H9 (cell line): Measurements from ENCODE around the gene HHIP. TPM values are rescaled to one million over a fixed set of nuclear protein-coding genes. Genes with fewer than 3 reads are reported as not detected.

Source experiments
- DNase-seq: peaks from one replicate; pipeline ENCODE4 v3.0.0-alpha.2; 2017
- H2AFZ ChIP-seq: one replicate; pipeline ENCODE4 v1.6.1; 2013; ENCODE audit warnings: mild to moderate bottlenecking, low read length, control low read depth, moderate library complexity
- H2AK5ac ChIP-seq: 2 replicates; pipeline ENCODE4 v1.6.1; 2013; ENCODE audit warnings: low read length, control low read depth, mixed read lengths; ENCODE audit not compliant: insufficient read length
- H2BK120ac ChIP-seq: one replicate; pipeline ENCODE4 v1.6.1; 2013; ENCODE audit warnings: low read depth, mild to moderate bottlenecking, low read length, control low read depth, inconsistent platforms; ENCODE audit not compliant: poor library complexity, severe bottlenecking
- H2BK12ac ChIP-seq: 2 replicates; pipeline ENCODE4 v1.6.1; 2013; ENCODE audit warnings: low read length, control low read depth, mixed read lengths, low read depth; ENCODE audit not compliant: insufficient read length
- H2BK15ac ChIP-seq: 2 replicates; pipeline ENCODE4 v1.6.1; 2013; ENCODE audit warnings: low read depth, low read length, control low read depth
- H2BK20ac ChIP-seq: one replicate; pipeline ENCODE4 v1.6.1; 2013; ENCODE audit warnings: low read depth, mild to moderate bottlenecking, low read length, control low read depth, inconsistent platforms; ENCODE audit not compliant: poor library complexity, severe bottlenecking
- H2BK5ac ChIP-seq: 2 replicates; pipeline ENCODE4 v1.6.1; 2013; ENCODE audit warnings: low read length, control low read depth, mixed read lengths; ENCODE audit not compliant: insufficient read length
- H3K14ac ChIP-seq: 2 replicates; pipeline ENCODE4 v1.6.1; 2013; ENCODE audit warnings: low read length, control low read depth; ENCODE audit not compliant: insufficient read depth
- H3K18ac ChIP-seq: 2 replicates; pipeline ENCODE4 v1.6.1; 2013; ENCODE audit warnings: low read depth, mild to moderate bottlenecking, mixed read lengths, low read length, control low read depth; ENCODE audit not compliant: insufficient read length
- H3K23ac ChIP-seq: 2 replicates; pipeline ENCODE4 v1.6.1; 2013; ENCODE audit warnings: low read length, control low read depth, mixed read lengths, low read depth; ENCODE audit not compliant: insufficient read length
- H3K23me2 ChIP-seq: 2 replicates; pipeline ENCODE4 v1.6.1; 2013; ENCODE audit warnings: low read depth, mild to moderate bottlenecking, mixed read lengths, low read length, control low read depth; ENCODE audit not compliant: insufficient read length, poor library complexity, severe bottlenecking
- H3K27ac ChIP-seq: 2 replicates; pipeline ENCODE4 v1.5.1; 2013; ENCODE audit warnings: low read length, control low read depth, mixed read lengths, low read depth; ENCODE audit not compliant: insufficient read length
- H3K27me3 ChIP-seq: 2 replicates; pipeline ENCODE4 v1.6.1; 2013; ENCODE audit warnings: low read length, control low read depth, inconsistent platforms; ENCODE audit not compliant: insufficient read depth
- H3K4ac ChIP-seq: 2 replicates; pipeline ENCODE4 v1.6.1; 2013; ENCODE audit warnings: low read depth, mild to moderate bottlenecking, control low read depth, inconsistent platforms, low read length, moderate library complexity
- H3K4me1 ChIP-seq: 2 replicates; pipeline ENCODE4 v1.6.1; 2013; ENCODE audit warnings: low read length, control low read depth, inconsistent platforms; ENCODE audit not compliant: insufficient read depth
- H3K4me2 ChIP-seq: 2 replicates; pipeline ENCODE4 v1.6.1; 2013; ENCODE audit warnings: low read length, control low read depth, mixed read lengths; ENCODE audit not compliant: insufficient read length, insufficient read depth
- H3K56ac ChIP-seq: 2 replicates; pipeline ENCODE4 v1.6.1; 2013; ENCODE audit warnings: low read depth, mild to moderate bottlenecking, mixed read lengths, low read length, control low read depth; ENCODE audit not compliant: insufficient read length
- H3K79me1 ChIP-seq: 2 replicates; pipeline ENCODE4 v1.6.1; 2013; ENCODE audit warnings: low read depth, mild to moderate bottlenecking, moderate library complexity, low read length, control low read depth, inconsistent platforms; ENCODE audit not compliant: insufficient read depth, poor library complexity, severe bottlenecking
- H3K79me2 ChIP-seq: 2 replicates; pipeline ENCODE4 v1.6.1; 2013; ENCODE audit warnings: low read length, control low read depth, inconsistent platforms; ENCODE audit not compliant: insufficient read depth
- H3K9ac ChIP-seq: 2 replicates; pipeline ENCODE4 v1.6.1; 2013; ENCODE audit warnings: low read length, control low read depth, mixed read lengths; ENCODE audit not compliant: insufficient read length; ENCODE audit errors: extremely low read depth
- H3K9me3 ChIP-seq: one replicate; pipeline ENCODE4 v1.6.1; 2013; ENCODE audit warnings: low read depth, low read length, inconsistent platforms; ENCODE audit not compliant: control insufficient read depth
- H3T11ph ChIP-seq: one replicate; pipeline ENCODE4 v1.6.1; 2013; ENCODE audit warnings: mild to moderate bottlenecking, low read length, control low read depth, inconsistent platforms
- H4K20me1 ChIP-seq: one replicate; pipeline ENCODE4 v1.6.1; 2013; ENCODE audit not compliant: control insufficient read depth, insufficient read length, insufficient read depth
- H4K5ac ChIP-seq: 2 replicates; pipeline ENCODE4 v1.6.1; 2013; ENCODE audit warnings: low read depth, mild to moderate bottlenecking, mixed read lengths, low read length, control low read depth; ENCODE audit not compliant: insufficient read length
- H4K8ac ChIP-seq: replicated peaks from 2 replicates; pipeline ENCODE4 v1.6.1; 2013; ENCODE audit warnings: low read length, control low read depth, mixed read lengths, low read depth; ENCODE audit not compliant: insufficient read length
- H4K91ac ChIP-seq: 2 replicates; pipeline ENCODE4 v1.6.1; 2013; ENCODE audit warnings: low read depth, mild to moderate bottlenecking, moderate library complexity, mixed read lengths, low read length, control low read depth; ENCODE audit not compliant: insufficient read length
- H3K27ac Mint-ChIP-seq, 3 experiments: 2 replicates in 2 of 3; 3 replicates in 1 of 3; pipeline ENCODE4 v1.8.0; 2020 to 2021; ENCODE audit warnings: mixed read lengths in 3 of 3, mild to moderate bottlenecking in 1 of 3, moderate library complexity in 1 of 3
- H3K27me3 Mint-ChIP-seq: 2 replicates; pipeline ENCODE4 v1.8.0; 2021; ENCODE audit warnings: low read depth, mild to moderate bottlenecking, moderate library complexity, mixed read lengths
- H3K36me3 Mint-ChIP-seq, 3 experiments: 2 replicates in 2 of 3; 3 replicates in 1 of 3; pipeline ENCODE4 v1.8.0; 2020 to 2021; ENCODE audit warnings: low read depth in 3 of 3, mixed read lengths in 3 of 3; ENCODE audit not compliant: insufficient read depth in 1 of 3
- H3K4me1 Mint-ChIP-seq, 2 experiments: 2 replicates each; pipeline ENCODE4 v1.8.0; 2020; ENCODE audit warnings: mixed read lengths in 2 of 2
- H3K4me3 Mint-ChIP-seq, 2 experiments: 2 replicates in 1 of 2; 3 replicates in 1 of 2; pipeline ENCODE4 v1.8.0; 2020 to 2021; ENCODE audit warnings: mild to moderate bottlenecking in 2 of 2, mixed read lengths in 2 of 2, moderate library complexity in 1 of 2
- H3K9me3 Mint-ChIP-seq, 2 experiments: 2 replicates in 1 of 2; 3 replicates in 1 of 2; pipeline ENCODE4 v1.8.0; 2020; ENCODE audit warnings: mild to moderate bottlenecking in 2 of 2, mixed read lengths in 2 of 2, moderate library complexity in 1 of 2
- CTCF ChIP-seq: fragments of 200-600 bp; sonication (generic); conservative IDR thresholded peaks from 3 replicates; pipeline ENCODE4 v1.8.0; 2021; ENCODE audit warnings: antibody characterized with exemption, mild to moderate bottlenecking
- WGBS: extraction: QIAGEN DNeasy Blood & Tissue Kit; methylation state at CpG from one replicate; pipeline ENCODE4 v1.1.7; 2013; ENCODE audit warnings: missing lambda C conversion rate, low lambda C conversion rate, mixed read lengths; ENCODE audit not compliant: insufficient read length; ENCODE audit errors: extremely low coverage; 5-methylcytosine and 5-hydroxymethylcytosine counted together
- total RNA-seq: library from RNA; stranded (reverse); gene quantifications from 2 replicates; pipeline ENCODE4 v1.2.1, GENCODE V29; 2021

The HHIP gene
- total RNA-seq, 1 experiment from 2014 or later = 3.8 TPM

GRCh38 chr4:144729175-144729574, 83.2 kb downstream of the HHIP start:
- TF ChIP-seq CTCF = no peak
- no peak overlapping the region for H2BK12ac ChIP-seq
- H4K91ac ChIP-seq = no peak overlapping the region
- no peaks in the 10 kb centered on the region for H3K27me3 Mint-ChIP-seq
- H3K9me3 Mint-ChIP-seq = no peaks in the 10 kb centered on the region
- no peak overlapping the region for H3K4me3 Mint-ChIP-seq
- H3K4ac ChIP-seq = no peak overlapping the region
- no peak overlapping the region for H3K27ac Mint-ChIP-seq
- H3K9ac ChIP-seq = no peak overlapping the region
- no peak overlapping the region for H2BK20ac ChIP-seq
- H3T11ph ChIP-seq = no peak overlapping the region
- no peaks in the 10 kb centered on the region for H3K27me3 ChIP-seq
- no peaks in the 10 kb centered on the region for H3K79me1 ChIP-seq
- H3K23me2 ChIP-seq = no peaks in the 10 kb centered on the region
- H4K5ac ChIP-seq = no peak overlapping the region
- no peaks in the 10 kb centered on the region for H3K79me2 ChIP-seq
- H2AFZ ChIP-seq = no peak overlapping the region
- no peak overlapping the region for H3K56ac ChIP-seq
- DNase-seq = no peak
- H2AK5ac ChIP-seq = no peak overlapping the region
- no peak overlapping the region for H3K14ac ChIP-seq
- H3K4me2 ChIP-seq = no peak overlapping the region
- no CpG with 5 or more reads among the region's 2 CpGs for WGBS
- H4K8ac ChIP-seq = no peak overlapping the region
- no peak overlapping the region for H2BK15ac ChIP-seq
- H4K20me1 ChIP-seq = no peaks in the 10 kb centered on the region
- H3K27ac ChIP-seq = no peak overlapping the region
- no peak overlapping the region for H3K18ac ChIP-seq
- no peak overlapping the region for H2BK5ac ChIP-seq
- no peaks in the 10 kb centered on the region for H3K36me3 Mint-ChIP-seq
- peaks cover 3 to 15% of the 10 kb centered on the region in 2 experiments; a peak in 2 of 4 replicates for H3K4me1 Mint-ChIP-seq
- H2BK120ac ChIP-seq = no peak overlapping the region
- H3K9me3 ChIP-seq = no peaks in the 10 kb centered on the region
- no peaks in the 10 kb centered on the region for H3K4me1 ChIP-seq
- H3K23ac ChIP-seq = no peak overlapping the region
